ENCODE data around the gene EEF1AKMT2. TPM values are rescaled to one million over a fixed set of nuclear protein-coding genes. Genes with fewer than 3 reads are reported as not detected.
A peak's percentile ranks its signal among the peaks of the same experiment; 100 is the strongest.

The EEF1AKMT2 gene
- total RNA-seq, 2 donors from 2014 or later = 2.6 to 14.3 TPM

- Histone ChIP-seq H3K4me1 (peaks cover 40% of the 10 kb centered on the region), H3K36me3 (replicated peaks in 1 of 2; ENCODE audit: insufficient read depth in 1 of 2, low read depth in 2 of 2) (no peaks in the 10 kb centered on the region), H3K27me3 (no peaks in the 10 kb centered on the region), H3K4me3 (no peak overlapping the region), H3K9me3 (no peaks in the 10 kb centered on the region), H3K27ac (peak overlapping the region in 1 of 4 donors; percentile 11)
- ATAC-seq = no peak
- TF ChIP-seq, protein P1, sequence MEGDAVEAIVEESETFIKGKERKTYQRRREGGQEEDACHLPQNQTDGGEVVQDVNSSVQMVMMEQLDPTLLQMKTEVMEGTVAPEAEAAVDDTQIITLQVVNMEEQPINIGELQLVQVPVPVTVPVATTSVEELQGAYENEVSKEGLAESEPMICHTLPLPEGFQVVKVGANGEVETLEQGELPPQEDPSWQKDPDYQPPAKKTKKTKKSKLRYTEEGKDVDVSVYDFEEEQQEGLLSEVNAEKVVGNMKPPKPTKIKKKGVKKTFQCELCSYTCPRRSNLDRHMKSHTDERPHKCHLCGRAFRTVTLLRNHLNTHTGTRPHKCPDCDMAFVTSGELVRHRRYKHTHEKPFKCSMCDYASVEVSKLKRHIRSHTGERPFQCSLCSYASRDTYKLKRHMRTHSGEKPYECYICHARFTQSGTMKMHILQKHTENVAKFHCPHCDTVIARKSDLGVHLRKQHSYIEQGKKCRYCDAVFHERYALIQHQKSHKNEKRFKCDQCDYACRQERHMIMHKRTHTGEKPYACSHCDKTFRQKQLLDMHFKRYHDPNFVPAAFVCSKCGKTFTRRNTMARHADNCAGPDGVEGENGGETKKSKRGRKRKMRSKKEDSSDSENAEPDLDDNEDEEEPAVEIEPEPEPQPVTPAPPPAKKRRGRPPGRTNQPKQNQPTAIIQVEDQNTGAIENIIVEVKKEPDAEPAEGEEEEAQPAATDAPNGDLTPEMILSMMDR (IDR thresholded peaks at IDR 0.05) = no peak
- TF ChIP-seq POLR2A (IDR thresholded peaks at IDR 0.05) = no peak
- intact Hi-C loops (cut with DNase I) = loop anchor here (5.0 to 10.0 kb wide), 2 partner anchors 108 to 196 kb away; no protein-coding TSS in a partner anchor
- no peak for DNase-seq
- 80 to 85% methylated on average over 14 of the region's 14 CpGs for WGBS, 2 donors
Measured at GRCh38 chr10:124732931-124733570, 58.6 kb downstream of the EEF1AKMT2 start.

DNA sequence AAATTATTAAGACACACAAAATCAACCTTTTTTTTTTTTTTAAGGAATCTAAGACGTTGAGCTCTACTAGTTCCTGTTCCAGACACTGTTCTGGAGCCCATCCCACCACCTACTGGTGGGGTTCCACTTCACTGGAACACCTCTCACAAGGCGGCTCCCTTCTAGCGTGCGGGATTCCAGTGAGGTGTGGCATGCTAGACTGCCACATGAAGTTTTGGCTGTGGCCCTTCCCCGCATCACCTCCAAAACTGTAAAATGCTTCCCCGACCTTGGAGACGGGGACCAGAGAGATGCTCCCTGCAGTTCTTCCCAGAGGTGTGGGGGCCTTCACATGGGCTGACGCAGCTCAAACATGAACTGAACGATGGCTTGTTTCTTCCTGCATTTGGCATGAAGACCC is 60.1 kb downstream of the EEF1AKMT2 start:
- intact Hi-C loops (cut with DNase I) = loop anchor here (5.0 to 10.0 kb wide), 2 partner anchors 107 to 194 kb away; no protein-coding TSS in a partner anchor
- Histone ChIP-seq H3K27ac (no peak overlapping the region), H3K9me3 (no peaks in the 10 kb centered on the region), H3K27me3 (no peaks in the 10 kb centered on the region), H3K36me3 (replicated peaks in 1 of 2; ENCODE audit: insufficient read depth in 1 of 2, low read depth in 2 of 2) (no peaks in the 10 kb centered on the region), H3K4me3 (no peak overlapping the region), H3K4me1 (peaks cover 37% of the 10 kb centered on the region)
- DNase-seq (no peak), ATAC-seq (no peak)
- WGBS, 2 donors = 88 to 96% methylated on average over 6 to 9 of the region's 9 CpGs
- TF ChIP-seq POLR2A (IDR thresholded peaks at IDR 0.05) = no peak

- 72 to 76% methylated on average over 3 of the region's 3 CpGs for WGBS, 2 donors
- H3K36me3 ChIP-seq (replicated peaks in 1 of 2; ENCODE audit: insufficient read depth in 1 of 2, low read depth in 2 of 2) = no peaks in the 10 kb centered on the region
- H3K4me3 ChIP-seq = no peak overlapping the region
- no peaks in the 10 kb centered on the region for H3K9me3 ChIP-seq
- TF ChIP-seq, protein P1 (IDR thresholded peaks at IDR 0.05) = no peak
- TF ChIP-seq POLR2A (IDR thresholded peaks at IDR 0.05) = no peak
- intact Hi-C loops (cut with DNase I) = loop anchor here (5.0 to 10.0 kb wide), 2 partner anchors 106 to 193 kb away; no protein-coding TSS in a partner anchor
- ATAC-seq (no peak), DNase-seq (no peak)
- peaks cover 30% of the 10 kb centered on the region for H3K4me1 ChIP-seq
- no peak overlapping the region for H3K27ac ChIP-seq
- H3K27me3 ChIP-seq = no peaks in the 10 kb centered on the region
Measured at GRCh38 chr10:124730790-124731189, 60.9 kb downstream of the EEF1AKMT2 start.

DNA sequence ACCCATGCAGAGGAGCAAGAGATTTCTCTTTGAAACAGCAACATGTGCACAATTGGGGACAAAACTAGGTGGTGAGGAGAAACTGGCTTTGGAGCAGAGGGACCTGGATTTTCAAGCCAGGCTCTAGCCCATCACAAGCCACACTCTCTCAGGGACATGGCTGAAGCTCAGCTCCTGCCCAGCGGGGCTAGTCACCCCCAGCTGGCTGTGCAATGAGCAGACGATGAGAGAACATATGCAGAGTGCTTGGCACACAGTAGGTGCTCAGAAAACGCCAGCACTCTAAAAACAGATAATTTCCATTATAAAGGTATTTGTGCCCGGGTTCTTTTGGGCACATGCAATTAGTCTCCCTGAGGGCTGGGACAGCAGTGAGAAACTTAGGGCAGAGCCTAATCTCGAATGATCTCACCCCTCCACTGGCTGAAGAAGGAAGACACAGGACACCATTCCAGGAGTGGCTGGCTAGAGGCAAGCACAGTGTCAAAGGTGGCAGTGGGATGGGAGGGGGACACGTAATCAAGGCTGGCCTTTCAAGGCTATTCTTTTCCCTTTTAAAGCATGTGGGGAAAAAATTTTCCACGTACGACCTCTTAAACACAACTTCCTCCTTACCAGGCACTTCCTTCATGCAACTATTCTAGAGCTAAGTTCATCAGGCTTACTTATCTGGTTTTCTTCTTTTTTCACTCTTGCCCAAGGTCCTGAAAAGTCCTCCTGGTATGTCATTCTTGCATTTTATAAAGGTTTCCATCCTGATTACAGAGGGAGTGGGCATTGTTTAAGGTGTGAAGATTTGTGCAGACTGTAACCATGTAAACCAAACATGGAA is 62.6 kb downstream of the EEF1AKMT2 start:
- H3K27ac ChIP-seq = peak overlapping the region in 2 of 4 donors; percentile 32 to 78
- H3K36me3 ChIP-seq (replicated peaks in 1 of 2; ENCODE audit: insufficient read depth in 1 of 2, low read depth in 2 of 2) = no peaks in the 10 kb centered on the region
- intact Hi-C loops (cut with DNase I) = no loop called here
- peaks cover 32% of the 10 kb centered on the region for H3K4me1 ChIP-seq
- H3K27me3 ChIP-seq = no peaks in the 10 kb centered on the region
- 71 to 84% methylated on average over 8 of the region's 8 CpGs for WGBS, 2 donors
- H3K4me3 ChIP-seq = no peak overlapping the region
- ATAC-seq = no peak
- TF ChIP-seq POLR2A (IDR thresholded peaks at IDR 0.05) = no peak
- TF ChIP-seq, protein P1 (IDR thresholded peaks at IDR 0.05) = no peak
- H3K9me3 ChIP-seq = no peaks in the 10 kb centered on the region
- no peak for DNase-seq

DNA sequence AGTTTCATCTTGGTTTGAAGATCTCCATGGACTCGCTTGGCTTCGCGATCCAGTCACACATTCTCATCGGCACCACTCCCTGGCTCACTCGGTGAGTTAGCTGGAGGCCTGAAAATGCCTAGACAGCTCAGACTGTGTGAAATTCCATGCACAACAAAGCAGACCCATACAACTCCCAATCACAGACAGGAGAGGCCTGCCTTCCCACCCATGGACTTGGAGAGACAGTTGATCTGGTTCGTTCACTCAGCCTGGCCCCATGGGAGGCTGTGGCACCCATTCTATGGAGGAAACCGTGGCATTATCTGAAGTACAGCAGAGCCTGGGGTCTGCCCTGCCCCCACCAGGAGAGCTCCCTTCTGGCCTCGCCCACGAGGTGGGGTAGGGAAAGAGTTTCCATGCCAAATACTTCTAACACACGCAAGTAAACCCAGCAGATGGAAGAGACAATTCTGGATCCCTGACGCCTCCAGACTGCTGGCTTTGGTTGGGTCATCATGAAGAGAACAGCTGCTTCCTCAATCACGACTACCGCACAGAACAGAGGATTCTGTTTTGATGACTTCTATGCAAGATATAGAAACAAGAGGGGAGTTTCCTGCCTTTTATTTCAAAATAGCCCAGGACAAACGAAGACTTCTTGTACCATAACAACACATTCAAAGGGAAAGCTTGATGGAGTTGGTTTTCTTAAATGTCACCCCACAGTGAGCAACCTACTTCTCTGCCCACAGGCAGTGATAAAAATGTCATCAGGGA is 63.4 kb downstream of the EEF1AKMT2 start:
- no peak for ATAC-seq
- Histone ChIP-seq H3K27ac (peak overlapping the region in 2 of 4 donors; percentile 50 to 78), H3K27me3 (no peaks in the 10 kb centered on the region), H3K4me1 (peaks cover 39% of the 10 kb centered on the region), H3K4me3 (no peak overlapping the region), H3K36me3 (replicated peaks in 1 of 2; ENCODE audit: insufficient read depth in 1 of 2, low read depth in 2 of 2) (no peaks in the 10 kb centered on the region), H3K9me3 (no peaks in the 10 kb centered on the region)
- peak in 1 of 4 donors; percentile 69 for DNase-seq
- no peak for TF ChIP-seq POLR2A (IDR thresholded peaks at IDR 0.05)
- TF ChIP-seq, protein P1 (IDR thresholded peaks at IDR 0.05) = no peak
- 84 to 92% methylated on average over 13 to 14 of the region's 14 CpGs for WGBS, 2 donors
- intact Hi-C loops (cut with DNase I) = no loop called here
